HL-60 (cell line): ENCODE results near the gene CD164.

Experiments used
- GABPA ChIP-seq: IDR thresholded peaks from 2 replicates; pipeline ENCODE4 v1.6.1; 2012; ENCODE audit warnings: low read depth
- POLR2AphosphoS5 ChIP-seq: IDR thresholded peaks from 2 replicates; pipeline ENCODE4 v1.6.1; 2012; ENCODE audit warnings: low read depth
- REST ChIP-seq: IDR thresholded peaks from 2 replicates; pipeline ENCODE4 v1.6.1; 2012; ENCODE audit warnings: low read depth; ENCODE audit not compliant: insufficient replicate concordance
- TF ChIP-seq, protein P1 (sequence below): IDR thresholded peaks from one replicate; pipeline ENCODE4 v1.5.1; 2011; ENCODE audit warnings: low read length, control low read depth, inconsistent platforms; ENCODE audit not compliant: insufficient read depth

GRCh38 chr6:109370336-109370735 lies 11.9 kb downstream of the CD164 start:
- TF ChIP-seq, protein P1, sequence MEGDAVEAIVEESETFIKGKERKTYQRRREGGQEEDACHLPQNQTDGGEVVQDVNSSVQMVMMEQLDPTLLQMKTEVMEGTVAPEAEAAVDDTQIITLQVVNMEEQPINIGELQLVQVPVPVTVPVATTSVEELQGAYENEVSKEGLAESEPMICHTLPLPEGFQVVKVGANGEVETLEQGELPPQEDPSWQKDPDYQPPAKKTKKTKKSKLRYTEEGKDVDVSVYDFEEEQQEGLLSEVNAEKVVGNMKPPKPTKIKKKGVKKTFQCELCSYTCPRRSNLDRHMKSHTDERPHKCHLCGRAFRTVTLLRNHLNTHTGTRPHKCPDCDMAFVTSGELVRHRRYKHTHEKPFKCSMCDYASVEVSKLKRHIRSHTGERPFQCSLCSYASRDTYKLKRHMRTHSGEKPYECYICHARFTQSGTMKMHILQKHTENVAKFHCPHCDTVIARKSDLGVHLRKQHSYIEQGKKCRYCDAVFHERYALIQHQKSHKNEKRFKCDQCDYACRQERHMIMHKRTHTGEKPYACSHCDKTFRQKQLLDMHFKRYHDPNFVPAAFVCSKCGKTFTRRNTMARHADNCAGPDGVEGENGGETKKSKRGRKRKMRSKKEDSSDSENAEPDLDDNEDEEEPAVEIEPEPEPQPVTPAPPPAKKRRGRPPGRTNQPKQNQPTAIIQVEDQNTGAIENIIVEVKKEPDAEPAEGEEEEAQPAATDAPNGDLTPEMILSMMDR = no peak
- TF ChIP-seq POLR2AphosphoS5 = no peak
- TF ChIP-seq GABPA = no peak
- no peak for TF ChIP-seq REST
